ENCODE results near the gene XRCC1. TPM values are rescaled to one million over a fixed set of nuclear protein-coding genes. Genes with fewer than 3 reads are reported as not detected.

XRCC1 gene
- total and polyA plus RNA-seq, 2 donors from 2014 or later = 19.3 to 24.5 TPM

DNA sequence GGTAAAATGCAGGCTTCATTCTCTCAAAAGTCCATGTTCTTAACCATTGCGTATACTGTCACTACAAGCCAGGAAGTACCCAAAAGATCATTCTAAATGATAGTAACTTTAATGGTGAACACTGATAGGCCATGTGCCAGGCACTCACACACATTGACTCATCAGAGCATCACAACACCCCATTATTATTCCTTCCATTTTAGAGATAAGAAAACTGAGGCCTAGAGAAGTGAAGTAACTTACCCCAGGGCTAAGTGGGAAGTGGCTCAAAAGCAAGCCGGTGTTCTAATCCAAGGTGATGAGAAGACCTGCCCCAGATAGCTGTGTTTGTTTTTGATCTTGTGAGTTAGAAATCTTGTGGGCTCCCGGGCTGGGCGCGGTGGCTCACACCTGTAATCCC lies 69.4 kb downstream of the XRCC1 start:
- TF ChIP-seq, protein P1, sequence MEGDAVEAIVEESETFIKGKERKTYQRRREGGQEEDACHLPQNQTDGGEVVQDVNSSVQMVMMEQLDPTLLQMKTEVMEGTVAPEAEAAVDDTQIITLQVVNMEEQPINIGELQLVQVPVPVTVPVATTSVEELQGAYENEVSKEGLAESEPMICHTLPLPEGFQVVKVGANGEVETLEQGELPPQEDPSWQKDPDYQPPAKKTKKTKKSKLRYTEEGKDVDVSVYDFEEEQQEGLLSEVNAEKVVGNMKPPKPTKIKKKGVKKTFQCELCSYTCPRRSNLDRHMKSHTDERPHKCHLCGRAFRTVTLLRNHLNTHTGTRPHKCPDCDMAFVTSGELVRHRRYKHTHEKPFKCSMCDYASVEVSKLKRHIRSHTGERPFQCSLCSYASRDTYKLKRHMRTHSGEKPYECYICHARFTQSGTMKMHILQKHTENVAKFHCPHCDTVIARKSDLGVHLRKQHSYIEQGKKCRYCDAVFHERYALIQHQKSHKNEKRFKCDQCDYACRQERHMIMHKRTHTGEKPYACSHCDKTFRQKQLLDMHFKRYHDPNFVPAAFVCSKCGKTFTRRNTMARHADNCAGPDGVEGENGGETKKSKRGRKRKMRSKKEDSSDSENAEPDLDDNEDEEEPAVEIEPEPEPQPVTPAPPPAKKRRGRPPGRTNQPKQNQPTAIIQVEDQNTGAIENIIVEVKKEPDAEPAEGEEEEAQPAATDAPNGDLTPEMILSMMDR (IDR thresholded peaks at IDR 0.05; ENCODE audit: borderline replicate concordance, extremely low read depth, insufficient read depth) = no peak
- no peak overlapping the region for H3K9ac ChIP-seq (ENCODE audit: low read length in 3 of 3)
- H3K27me3 ChIP-seq (ENCODE audit: control insufficient read depth, insufficient read depth, low read length) = peaks cover 3% of the 10 kb centered on the region
- no peak overlapping the region for H3K4me3 ChIP-seq (ENCODE audit: low read length in 3 of 3)
- FAIRE-seq = no peak
- DNase-seq = no peak
- peaks cover 2 to 12% (median 5%) of the 10 kb centered on the region in 3 donors for H3K36me3 ChIP-seq (ENCODE audit: control insufficient read depth in 2 of 3, insufficient read depth in 3 of 3, low read length in 3 of 3)
- no peak overlapping the region for H3K27ac ChIP-seq (ENCODE audit: low read depth in 2 of 2, low read length in 2 of 2)
- no peaks in the 10 kb centered on the region for H3K9me3 ChIP-seq (ENCODE audit: control insufficient read depth in 2 of 3, insufficient read depth in 1 of 3, low read length in 3 of 3)
- intact Hi-C loops (cut with DNase I) = no loop called here
- H3K4me1 ChIP-seq (ENCODE audit: control insufficient read depth in 2 of 3, insufficient read depth in 2 of 3, low read depth in 1 of 3, low read length in 3 of 3) = peaks cover 0 to 13% (median 3%) of the 10 kb centered on the region in 3 donors

DNA sequence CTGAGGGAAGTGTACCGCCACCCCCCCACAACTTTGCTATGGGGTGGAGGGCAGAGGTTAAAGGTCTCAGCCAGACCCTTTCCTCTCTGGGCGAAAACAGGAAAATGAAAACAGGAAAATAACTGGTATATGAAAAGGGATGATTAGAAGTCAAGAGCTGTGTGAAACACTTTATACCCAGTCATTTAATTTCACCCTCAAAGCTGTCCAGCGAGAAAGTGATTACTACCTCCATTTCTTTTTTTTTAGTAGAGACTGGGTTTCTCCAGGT lies 70.2 kb downstream of the XRCC1 start:
- Histone ChIP-seq H3K36me3 (ENCODE audit: control insufficient read depth in 2 of 3, insufficient read depth in 3 of 3, low read length in 3 of 3) (peaks cover 2 to 12% (median 5%) of the 10 kb centered on the region in 3 donors), H3K4me3 (ENCODE audit: low read length in 3 of 3) (peak overlapping the region in 1 of 3 donors; percentile 92), H3K9me3 (ENCODE audit: control insufficient read depth in 2 of 3, insufficient read depth in 1 of 3, low read length in 3 of 3) (no peaks in the 10 kb centered on the region), H3K27ac (ENCODE audit: low read depth in 2 of 2, low read length in 2 of 2) (no peak overlapping the region), H3K9ac (ENCODE audit: low read length in 3 of 3) (no peak overlapping the region), H3K4me1 (ENCODE audit: control insufficient read depth in 2 of 3, insufficient read depth in 2 of 3, low read depth in 1 of 3, low read length in 3 of 3) (peaks cover 0 to 13% (median 3%) of the 10 kb centered on the region in 3 donors), H3K27me3 (ENCODE audit: control insufficient read depth, insufficient read depth, low read length) (peaks cover 3% of the 10 kb centered on the region)
- no peak for FAIRE-seq
- intact Hi-C loops (cut with DNase I) = no loop called here
- DNase-seq = no peak
- TF ChIP-seq, protein P1 (IDR thresholded peaks at IDR 0.05; ENCODE audit: borderline replicate concordance, extremely low read depth, insufficient read depth) = no peak

DNA sequence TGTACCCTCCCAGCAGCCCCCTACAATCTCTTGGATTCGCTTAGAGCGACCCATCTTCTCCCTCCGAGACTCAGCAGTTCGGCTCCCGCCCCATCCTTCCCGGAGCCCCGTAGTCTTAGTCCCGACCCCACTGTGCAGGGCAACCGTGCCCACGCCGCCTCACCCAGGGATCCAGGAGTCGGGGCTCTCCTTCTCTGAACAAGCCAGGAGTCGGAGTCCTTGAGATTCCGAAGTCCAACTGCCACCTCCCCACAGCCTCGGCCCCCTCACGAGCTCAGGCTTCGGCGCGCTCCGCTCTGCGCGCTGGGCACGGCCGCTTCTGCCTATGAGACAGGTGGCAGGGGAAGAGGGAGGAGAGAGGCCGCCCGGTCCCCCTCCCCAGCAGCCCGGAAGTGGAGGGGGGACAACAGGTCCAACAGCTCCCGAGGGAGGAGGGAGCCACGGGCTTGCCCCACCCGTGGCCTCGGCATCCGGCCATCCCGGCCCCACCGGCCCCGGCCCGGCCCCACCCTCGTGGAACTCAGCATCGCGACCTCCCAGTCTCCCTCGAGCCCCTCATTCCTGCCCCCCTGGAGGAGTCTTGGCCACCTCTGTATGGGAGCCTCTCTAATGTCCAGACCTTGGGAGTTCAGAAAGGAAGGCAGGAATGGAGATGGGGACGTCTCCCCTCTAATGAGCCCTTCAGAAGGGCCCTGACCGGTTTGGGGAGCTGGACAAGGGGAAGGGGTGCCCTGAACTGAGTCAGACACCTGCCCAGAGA lies 70.7 kb downstream of the XRCC1 start, which contains the start of gene PHLDB3:
PHLDB3 (minus strand) TSS at position 321 of the 760 bp plus-strand sequence. CDS start 628 bp downstream, outside the sequence.
- peak in 4 of 5 donors; percentile 67 to 88 (median 77) for DNase-seq

More for the DNA sequence above, 70.7 kb downstream of the XRCC1 start, which contains the start of gene PHLDB3:
- Histone ChIP-seq H3K27me3 (ENCODE audit: control insufficient read depth, insufficient read depth, low read length) (peaks cover 3% of the 10 kb centered on the region), H3K36me3 (ENCODE audit: control insufficient read depth in 2 of 3, insufficient read depth in 3 of 3, low read length in 3 of 3) (peaks cover 2 to 8% (median 5%) of the 10 kb centered on the region in 3 donors), H3K4me3 (ENCODE audit: low read length in 3 of 3) (peak within 1 kb of the TSS; percentile 68 to 92 (median 87)), H3K4me1 (ENCODE audit: control insufficient read depth in 2 of 3, insufficient read depth in 2 of 3, low read depth in 1 of 3, low read length in 3 of 3) (peaks cover 0 to 13% (median 3%) of the 10 kb centered on the region in 3 donors), H3K27ac (ENCODE audit: low read depth in 2 of 2, low read length in 2 of 2) (peak within 1 kb of the TSS; percentile 72 to 90), H3K9ac (ENCODE audit: low read length in 3 of 3) (peak within 1 kb of the TSS; percentile 47 to 96 (median 94)), H3K9me3 (ENCODE audit: control insufficient read depth in 2 of 3, insufficient read depth in 1 of 3, low read length in 3 of 3) (no peaks in the 10 kb centered on the region)
- FAIRE-seq = no peak
- TF ChIP-seq, protein P1 (IDR thresholded peaks at IDR 0.05; ENCODE audit: borderline replicate concordance, extremely low read depth, insufficient read depth) = no peak
- intact Hi-C loops (cut with DNase I) = no loop called here

All from kidney (tissue), 14 donors.